Activated CD4-positive, alpha-beta T cell treated with anti-CD3 and anti-CD28 coated beads for 36 hours (primary cell): ENCODE measurements around the gene MPIG6B. TPM values are rescaled to one million over a fixed set of nuclear protein-coding genes. Genes with fewer than 3 reads are reported as not detected.

Experiments used
- ATAC-seq: fragments of 200-7000 bp; cut with Tn5 transposase; one replicate; pipeline ENCODE4 v1.10.0; 2021; ENCODE audit warnings: mild to moderate bottlenecking, moderate library complexity
- CTCF ChIA-PET: fragments of 350-600 bp; sonication (Branson Sonifier 250); formaldehyde crosslinking; loops from one replicate; lab custom pipeline; 2021; ENCODE audit warnings: antibody characterized with exemption; lab: Charles Lee
- POLR2A ChIA-PET: fragments of 350-600 bp; sonication (Branson Sonifier 250); formaldehyde crosslinking; loops from one replicate; lab custom pipeline; 2021; ENCODE audit warnings: antibody characterized with exemption, inconsistent platforms; lab: Charles Lee
- DNase-seq: peaks from one replicate; pipeline ENCODE4 v3.0.0-alpha.2; 2020
- H3K27ac Mint-ChIP-seq: one replicate; pipeline ENCODE4 v1.8.0; 2021; ENCODE audit warnings: mixed read lengths
- H3K27me3 Mint-ChIP-seq: one replicate; pipeline ENCODE4 v1.8.0; 2021; ENCODE audit warnings: mixed read lengths
- H3K36me3 Mint-ChIP-seq: one replicate; pipeline ENCODE4 v1.8.0; 2021; ENCODE audit warnings: low read depth, mixed read lengths
- H3K4me1 Mint-ChIP-seq: one replicate; pipeline ENCODE4 v1.8.0; 2021; ENCODE audit warnings: mixed read lengths
- H3K4me3 Mint-ChIP-seq: one replicate; pipeline ENCODE4 v1.8.0; 2021; ENCODE audit warnings: mild to moderate bottlenecking, moderate library complexity, mixed read lengths
- H3K9me3 Mint-ChIP-seq: one replicate; pipeline ENCODE4 v1.8.0; 2021; ENCODE audit warnings: low read depth, mixed read lengths
- intact Hi-C, 2 experiments: fragments of 100-400 bp; cut with DNase I in 1 of 2; cut with micrococcal nuclease in 1 of 2; formaldehyde crosslinking; loops; one replicate each; pipeline versions ENCODE4 v1.14.2 to v1.15.1; 2022 to 2024; cut with DNase I, micrococcal nuclease
- total RNA-seq, 2 experiments: library from RNA; stranded (reverse); gene quantifications; one replicate each; pipeline ENCODE4 v1.2.3, GENCODE V29; 2021

MPIG6B gene
- total RNA-seq, 2 experiments from 2014 or later: not detected

DNA sequence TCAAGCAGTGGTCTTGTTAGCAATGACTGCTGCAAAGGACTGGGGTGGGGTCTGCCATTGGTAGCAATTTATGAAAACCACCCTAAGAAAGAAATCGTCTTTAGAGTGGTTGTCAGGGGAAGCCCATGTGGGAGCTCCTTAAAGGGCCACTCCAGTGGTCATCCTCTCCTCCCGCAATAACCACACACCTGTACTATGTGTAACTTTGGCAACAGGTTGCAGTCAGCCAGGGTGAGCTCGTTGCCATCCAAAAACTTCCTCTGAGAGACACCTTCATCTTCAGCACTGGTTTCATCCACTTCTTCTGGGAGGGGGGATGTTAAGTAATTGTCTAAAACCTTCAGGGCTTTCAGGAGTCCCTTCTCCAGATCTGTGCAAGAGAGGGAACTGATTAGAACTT, 8.9 kb downstream of the MPIG6B start:
- no peak for DNase-seq
- no peaks in the 10 kb centered on the region for H3K9me3 Mint-ChIP-seq
- intact Hi-C loops: loop anchor here in 1 of 2 experiments (10.0 kb wide), 1 partner anchor 1473 kb away; the partner anchor contains the start of genes HSD17B8, RING1, RXRB and SLC39A7
- peaks cover 49% of the 10 kb centered on the region for H3K36me3 Mint-ChIP-seq
- POLR2A ChIA-PET: interaction anchor here (1.2 kb wide), 1 partner anchor 69 kb away, joined by 3 read pairs; no protein-coding TSS in a partner anchor
- no peak for ATAC-seq
- peaks cover 58% of the 10 kb centered on the region for H3K4me1 Mint-ChIP-seq
- CTCF ChIA-PET: interaction anchor here (0.6 to 2.3 kb wide), 6 partner anchors 8 to 675 kb away, joined by 3 to 6 read pairs (median 3); partner anchors contain the start of genes DDX39B, MPIG6B and MSH5
- no peaks in the 10 kb centered on the region for H3K27me3 Mint-ChIP-seq
- no peak overlapping the region for H3K4me3 Mint-ChIP-seq
- no peak overlapping the region for H3K27ac Mint-ChIP-seq

DNA sequence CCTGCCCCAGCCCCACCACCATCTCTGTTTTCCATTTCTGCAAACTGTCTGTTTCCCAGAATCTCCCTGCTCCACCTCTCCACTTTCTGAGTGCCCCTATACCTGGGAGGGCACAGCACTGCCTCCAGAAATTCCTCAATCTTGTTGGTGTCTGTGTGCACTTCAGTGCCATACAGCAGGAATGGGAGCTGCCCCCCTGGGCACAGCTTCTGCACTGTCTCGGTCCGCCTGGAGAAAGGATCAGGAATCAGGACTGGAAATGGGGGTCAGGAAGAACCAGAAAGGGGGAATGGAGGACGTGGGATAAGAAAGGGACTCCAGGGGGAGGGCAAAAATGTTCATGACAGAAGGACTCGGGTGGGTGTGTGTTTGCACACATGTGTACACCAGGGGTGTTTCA, 10.6 kb downstream of the MPIG6B start:
- Mint-ChIP-seq H3K9me3 (no peaks in the 10 kb centered on the region), H3K4me1 (peaks cover 60% of the 10 kb centered on the region), H3K27me3 (no peaks in the 10 kb centered on the region), H3K4me3 (peak overlapping the region; percentile 96), H3K27ac (peak overlapping the region; percentile 89), H3K36me3 (peaks cover 49% of the 10 kb centered on the region)
- no peak for DNase-seq
- ChIA-PET CTCF (interaction anchor here (0.5 kb wide), 1 partner anchor 111 kb away, joined by 4 read pairs; no protein-coding TSS in a partner anchor), POLR2A (interaction anchor here (0.6 kb wide), 1 partner anchor 29 kb away, joined by 3 read pairs; no protein-coding TSS in a partner anchor)
- no peak for ATAC-seq
- intact Hi-C loops: loop anchor here in 1 of 2 experiments (10.0 kb wide), 1 partner anchor 1471 kb away; the partner anchor contains the start of genes HSD17B8, RING1, RXRB and SLC39A7

DNA sequence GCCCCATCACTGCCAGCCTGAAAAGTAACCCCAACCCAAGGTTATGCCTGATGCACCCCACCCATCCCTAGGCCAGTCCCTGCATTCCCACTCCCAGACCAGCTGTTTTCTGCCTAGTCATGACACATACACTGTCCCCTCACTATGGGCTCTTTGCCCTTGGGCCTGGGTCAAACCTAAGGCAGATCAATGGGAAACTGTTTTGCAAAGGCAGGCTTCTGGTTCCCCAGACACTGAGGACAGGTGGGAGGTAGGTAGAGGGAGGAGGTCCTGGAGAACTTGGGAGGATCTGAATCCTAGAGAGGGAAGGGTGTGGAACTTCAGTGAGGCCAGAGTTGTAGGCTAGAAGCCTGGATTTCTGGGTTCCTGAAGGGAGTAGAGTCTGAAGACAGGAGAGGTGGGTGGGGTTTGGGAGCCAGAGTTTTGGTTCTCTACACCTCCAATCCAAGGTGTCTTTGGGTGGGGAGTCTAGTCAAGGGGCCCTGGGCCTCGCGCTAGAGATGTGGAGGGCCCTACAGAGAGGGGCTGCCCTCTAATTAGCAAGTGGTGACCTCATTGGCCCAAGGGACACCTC, 11.2 kb downstream of the MPIG6B start:
- Mint-ChIP-seq H3K9me3 (no peaks in the 10 kb centered on the region), H3K4me1 (peaks cover 60% of the 10 kb centered on the region), H3K4me3 (peak overlapping the region; percentile 96), H3K36me3 (peaks cover 49% of the 10 kb centered on the region), H3K27me3 (no peaks in the 10 kb centered on the region), H3K27ac (peak overlapping the region; percentile 89)
- ATAC-seq (no peak), DNase-seq (no peak)
- intact Hi-C loops: loop anchor here in 1 of 2 experiments (10.0 kb wide), 1 partner anchor 1470 kb away; the partner anchor contains the start of genes HSD17B8, RING1, RXRB and SLC39A7
- ChIA-PET POLR2A (no interaction called here), CTCF (interaction anchor here (0.5 to 1.4 kb wide), 2 partner anchors 41 to 111 kb away, joined by 4 read pairs; no protein-coding TSS in a partner anchor)

DNA sequence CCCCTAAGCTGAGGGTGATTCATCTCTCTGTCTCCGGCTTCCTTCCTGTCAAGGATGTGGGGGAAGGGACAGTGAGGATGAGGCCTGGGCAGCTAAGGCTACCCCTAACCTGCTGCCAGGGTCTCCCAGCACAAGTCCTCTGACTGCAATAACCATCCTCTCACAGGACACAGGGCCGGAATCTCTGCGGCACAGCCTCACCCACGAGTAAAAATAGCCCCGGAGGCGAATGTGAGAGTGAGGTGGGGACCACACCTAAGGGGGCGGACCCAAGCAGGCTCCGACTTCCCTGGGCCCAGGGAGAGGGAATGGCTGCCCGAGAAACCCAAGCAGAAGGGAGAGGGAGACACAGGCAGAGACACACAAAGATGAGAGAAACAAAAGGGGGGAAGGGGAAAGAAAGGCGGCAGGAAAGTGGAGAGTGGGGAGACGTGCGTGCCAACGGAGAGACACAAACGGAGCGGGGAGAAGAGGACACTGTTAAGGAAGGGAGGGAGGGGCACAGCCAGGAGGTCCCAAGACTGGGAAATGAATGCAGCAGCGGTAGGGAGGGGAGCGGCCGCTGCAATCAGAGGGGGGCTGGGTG, 11.7 kb downstream of the MPIG6B start:
- Mint-ChIP-seq H3K9me3 (no peaks in the 10 kb centered on the region), H3K4me1 (peaks cover 60% of the 10 kb centered on the region), H3K27ac (peak overlapping the region; percentile 89), H3K27me3 (no peaks in the 10 kb centered on the region), H3K36me3 (peaks cover 49% of the 10 kb centered on the region), H3K4me3 (peak overlapping the region; percentile 96)
- CTCF ChIA-PET: interaction anchor here (1.1 to 2.2 kb wide), 6 partner anchors 40 to 187 kb away, joined by 3 to 6 read pairs (median 4); partner anchors contain the start of gene NFKBIL1
- POLR2A ChIA-PET: interaction anchor here (0.7 kb wide), 1 partner anchor 38 kb away, joined by 3 read pairs; no protein-coding TSS in a partner anchor
- intact Hi-C loops: loop anchor here (5.0 to 10.0 kb wide), 4 partner anchors 37 to 1470 kb away; partner anchors contain the start of genes AGPAT1 (in 1 of the 2), HSD17B8 (in 1 of the 2), RING1 (in 1 of the 2) and RNF5 (in 1 of the 2)
- DNase-seq (peak; percentile 72), ATAC-seq (peak; percentile 39)

DNA sequence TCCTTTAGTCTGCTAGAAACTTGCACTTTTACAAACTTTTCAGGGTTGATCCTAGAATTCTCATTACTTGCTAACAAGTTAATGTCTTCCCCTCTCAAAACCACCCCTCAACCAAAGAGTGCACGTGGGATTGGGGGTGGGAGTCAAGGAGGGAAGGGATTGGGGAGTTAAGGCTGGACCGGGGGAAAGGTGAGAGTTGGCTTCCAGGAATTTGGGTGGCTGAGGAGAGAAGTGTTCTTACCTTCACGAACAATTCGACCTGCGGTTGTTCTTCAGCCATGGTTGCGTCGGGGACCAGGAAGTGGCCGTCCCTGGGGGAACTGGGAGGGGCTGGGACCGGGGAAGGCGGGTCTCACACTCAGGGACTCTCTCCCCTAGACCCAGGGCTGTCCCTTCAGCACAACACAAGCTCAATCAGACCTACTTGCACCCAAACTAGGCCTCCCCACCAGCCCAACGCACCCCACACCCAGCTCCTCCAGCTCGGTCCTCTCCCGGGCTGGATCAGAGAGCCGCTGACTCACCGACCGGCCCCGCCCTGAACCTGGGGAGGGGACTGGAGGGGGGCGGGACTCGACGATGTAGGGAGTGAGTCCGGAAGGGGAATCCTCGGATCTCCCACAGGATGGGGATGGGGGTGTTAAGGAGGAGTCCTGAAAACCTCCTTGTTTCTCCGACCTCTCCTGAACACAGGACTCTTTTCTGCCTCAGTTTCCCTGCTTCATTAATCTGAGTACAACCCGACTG, 13.0 kb downstream of the MPIG6B start, which contains the start of gene CLIC1:
TSS of gene CLIC1 (minus strand) at position 510 of the 747 bp plus-strand sequence. CDS start at position 280, 230 bp downstream.
- Mint-ChIP-seq H3K27me3 (no peaks in the 10 kb centered on the region), H3K9me3 (no peaks in the 10 kb centered on the region), H3K4me1 (peaks cover 56% of the 10 kb centered on the region), H3K27ac (peak within 1 kb of the TSS; percentile 89), H3K4me3 (peak within 1 kb of the TSS; percentile 96), H3K36me3 (peaks cover 53% of the 10 kb centered on the region)
- CTCF ChIA-PET: interaction anchor here (0.6 to 2.2 kb wide), 9 partner anchors 39 to 437 kb away, joined by 3 to 6 read pairs (median 4); partner anchors contain the start of gene NFKBIL1
- POLR2A ChIA-PET: interaction anchor here (0.5 to 1.3 kb wide), 5 partner anchors 33 to 395 kb away, joined by 3 to 7 read pairs (median 3); partner anchors contain the start of genes ABHD16A, BAG6 and GPANK1
- intact Hi-C loops: loop anchor here (1.0 to 10.0 kb wide), 8 partner anchors 33 to 1469 kb away; partner anchors contain the start of genes ABHD16A (in 1 of the 2), AGPAT1 (in 1 of the 2), BAG6 (in 1 of the 2) and HSD17B8 (in 1 of the 2)
- DNase-seq: peak; percentile 92
- ATAC-seq: peak; percentile 43

DNA sequence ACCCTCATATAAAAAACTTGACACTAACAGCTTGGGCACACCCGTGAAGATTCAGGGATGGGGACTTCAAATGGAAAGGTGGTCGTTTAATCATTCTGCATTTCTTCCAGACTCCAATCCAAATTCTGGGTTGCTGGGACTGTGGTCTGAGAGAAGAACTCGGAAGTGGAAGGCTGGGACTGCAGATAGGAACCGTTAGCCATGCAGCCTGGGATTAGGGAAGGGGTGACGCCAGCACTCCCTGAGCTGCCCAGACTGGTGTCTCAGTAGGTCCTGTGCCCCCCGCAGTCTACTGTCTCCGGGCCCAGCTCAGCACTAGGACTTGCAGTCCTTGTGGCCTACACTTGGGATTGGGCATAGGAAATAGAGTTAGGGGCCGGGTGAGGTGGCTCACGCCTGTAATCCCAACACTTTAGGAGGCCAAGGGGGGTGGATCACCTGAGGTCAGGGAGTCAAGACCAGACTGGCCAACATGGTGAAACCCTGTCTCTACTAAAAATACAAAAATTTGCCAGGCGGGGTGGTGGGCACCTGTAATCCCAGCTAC, 13.7 kb downstream of the MPIG6B start:
- no peak for ATAC-seq

DNA sequence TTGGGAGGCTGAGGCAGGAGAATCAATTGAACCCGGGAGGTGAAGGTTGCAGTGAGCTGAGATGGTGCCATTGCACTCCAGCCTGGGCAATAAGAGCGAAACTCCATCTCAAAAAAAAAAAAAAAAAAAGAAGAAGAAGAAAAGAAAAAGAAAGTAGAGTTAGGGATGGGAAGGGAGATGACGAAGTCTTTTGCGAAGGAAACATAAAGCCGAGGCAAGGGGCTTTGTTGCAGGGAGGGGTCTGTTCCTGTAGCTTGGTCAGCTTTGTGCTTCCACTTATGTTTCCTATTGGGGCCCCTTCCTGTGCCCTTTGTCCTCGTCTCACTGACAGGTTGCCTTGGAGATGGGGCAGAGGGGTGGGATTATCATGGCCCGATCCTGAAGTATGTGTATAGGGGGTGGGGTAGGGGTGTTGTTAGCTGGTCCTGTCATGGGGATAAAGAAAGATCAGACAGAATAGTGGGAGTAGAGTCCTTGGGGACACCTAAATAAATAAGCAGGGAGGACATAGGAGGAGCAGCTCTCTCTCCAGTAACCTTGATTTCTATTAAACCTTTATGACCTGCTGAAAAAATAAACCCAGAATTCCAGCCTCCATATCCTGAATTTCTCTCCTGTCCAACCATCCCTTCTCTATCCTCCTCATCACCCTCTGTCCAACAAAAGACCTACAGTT, 14.3 kb downstream of the MPIG6B start:
- CTCF ChIA-PET: interaction anchor here (0.6 to 3.3 kb wide), 14 partner anchors 8 to 1468 kb away, joined by 3 to 15 read pairs (median 4); partner anchors contain the start of genes ABHD16A, BAG6, DDAH2 and HSPA1B
- Mint-ChIP-seq H3K36me3 (peaks cover 56% of the 10 kb centered on the region), H3K9me3 (no peaks in the 10 kb centered on the region), H3K27me3 (no peaks in the 10 kb centered on the region), H3K4me3 (peak overlapping the region; percentile 96), H3K4me1 (peaks cover 63% of the 10 kb centered on the region), H3K27ac (peak overlapping the region; percentile 89)
- POLR2A ChIA-PET: interaction anchor here (0.6 to 2.1 kb wide), 11 partner anchors 16 to 1794 kb away, joined by 3 to 6 read pairs (median 3); partner anchors contain the start of genes ABHD16A, DDX39B, DXO and NEU1
- intact Hi-C loops: loop anchor here (5.0 to 10.0 kb wide), 4 partner anchors 35 to 1467 kb away; partner anchors contain the start of genes AGPAT1 (in 1 of the 2), HSD17B8 (in 1 of the 2), RING1 (in 1 of the 2) and RNF5 (in 1 of the 2)
- peak; percentile 32 for DNase-seq
- ATAC-seq: no peak

More for the DNA sequence above, 13.7 kb downstream of the MPIG6B start:
- peak; percentile 19 for DNase-seq
- ChIA-PET CTCF (interaction anchor here (0.6 to 3.3 kb wide), 6 partner anchors 54 to 437 kb away, joined by 3 to 15 read pairs (median 6); partner anchors contain the start of gene NFKBIL1), POLR2A (interaction anchor here (0.5 to 1.3 kb wide), 8 partner anchors 11 to 1794 kb away, joined by 3 to 7 read pairs (median 3); partner anchors contain the start of genes ABHD16A, BAG6 and GPANK1)
- H3K4me3 Mint-ChIP-seq: peak overlapping the region; percentile 96
- no peaks in the 10 kb centered on the region for H3K27me3 Mint-ChIP-seq
- peaks cover 55% of the 10 kb centered on the region for H3K36me3 Mint-ChIP-seq
- intact Hi-C loops: loop anchor here (1.0 to 10.0 kb wide), 8 partner anchors 34 to 1468 kb away; partner anchors contain the start of genes ABHD16A (in 1 of the 2), AGPAT1 (in 1 of the 2), BAG6 (in 1 of the 2) and HSD17B8 (in 1 of the 2)
- peak overlapping the region; percentile 89 for H3K27ac Mint-ChIP-seq
- H3K9me3 Mint-ChIP-seq: no peaks in the 10 kb centered on the region
- H3K4me1 Mint-ChIP-seq: peaks cover 62% of the 10 kb centered on the region

DNA sequence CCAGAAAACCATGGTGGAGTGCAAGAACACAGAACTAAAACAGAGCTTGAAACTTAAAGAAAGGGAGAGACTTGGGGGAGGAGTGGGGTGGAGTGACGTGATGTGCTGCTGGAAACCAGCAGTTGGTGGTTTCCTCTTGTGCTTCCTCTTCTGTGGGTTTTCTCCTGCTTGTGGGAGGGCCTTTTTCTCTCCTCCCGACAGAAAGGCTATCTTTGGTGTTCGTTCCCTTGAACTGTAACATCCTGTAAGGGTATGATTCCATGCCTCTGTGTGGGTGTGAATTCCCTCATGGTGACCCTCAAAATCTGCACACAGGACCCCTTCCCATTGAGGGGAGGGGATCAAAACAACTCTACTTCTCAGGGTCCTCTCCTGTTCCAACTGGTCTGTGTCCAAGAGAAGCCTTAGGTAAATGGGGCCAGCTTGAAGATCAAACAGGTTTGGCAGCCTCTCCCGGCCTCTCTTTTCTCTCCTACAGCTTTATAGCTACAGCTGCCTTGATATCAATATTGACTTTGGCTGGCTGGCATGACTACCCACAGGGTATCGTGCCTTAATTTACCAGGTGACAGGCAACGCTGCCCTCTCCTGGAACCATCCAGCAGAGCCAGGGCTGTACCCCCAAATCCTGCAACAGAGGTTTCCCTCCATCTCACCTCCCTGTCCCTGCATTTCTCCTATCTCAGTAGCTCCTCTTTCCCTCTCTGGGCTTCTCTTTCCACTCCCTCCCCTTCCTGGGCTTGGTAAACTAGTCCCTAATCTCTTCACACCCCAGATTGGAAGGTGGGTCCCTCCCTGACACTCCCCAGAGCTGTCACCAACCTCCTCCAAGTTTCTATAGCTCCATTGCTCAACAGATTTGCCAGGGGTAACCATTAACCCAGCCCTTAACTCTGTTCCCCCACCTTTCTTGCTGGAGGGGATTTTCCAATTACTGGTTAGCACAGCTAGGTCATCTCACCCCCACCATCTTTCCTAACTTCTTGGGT, 15.1 kb downstream of the MPIG6B start:
- peak; percentile 82 for DNase-seq
- CTCF ChIA-PET: interaction anchor here (0.5 to 3.3 kb wide), 18 partner anchors 9 to 190 kb away, joined by 3 to 15 read pairs (median 4); partner anchors contain the start of genes ABHD16A, BAG6, DDAH2 and HSPA1B
- H3K27me3 Mint-ChIP-seq: no peaks in the 10 kb centered on the region
- peaks cover 61% of the 10 kb centered on the region for H3K4me1 Mint-ChIP-seq
- peak; percentile 20 for ATAC-seq
- peak overlapping the region; percentile 89 for H3K27ac Mint-ChIP-seq
- POLR2A ChIA-PET: interaction anchor here (0.6 to 2.1 kb wide), 13 partner anchors 15 to 233 kb away, joined by 3 to 10 read pairs (median 3); partner anchors contain the start of genes ABHD16A, DDX39B, DXO and NEU1
- intact Hi-C loops: loop anchor here (1.0 to 10.0 kb wide), 17 partner anchors 9 to 1467 kb away; partner anchors contain the start of genes LY6G5C (in 2 of the 2), PRRC2A (in 2 of the 2), ABHD16A (in 1 of the 2) and AGPAT1 (in 1 of the 2)
- peaks cover 60% of the 10 kb centered on the region for H3K36me3 Mint-ChIP-seq
- peak overlapping the region; percentile 96 for H3K4me3 Mint-ChIP-seq
- H3K9me3 Mint-ChIP-seq: no peaks in the 10 kb centered on the region
